HL-60 (cell line): Measurements from ENCODE around the gene PRPF39.

Experiments used
- DNase-seq, 2 experiments: peaks; one replicate each; pipeline ENCODE4 v3.0.0-alpha.2; 2010 to 2020; ENCODE audit warnings: low read depth in 1 of 2, low spot score in 1 of 2
- H3K27ac ChIP-seq: fragments of 250-450 bp; sonication (Bioruptor Pico); replicated peaks from 2 replicates; pipeline ENCODE4 v1.5.1; 2020; ENCODE audit warnings: mild to moderate bottlenecking, moderate library complexity
- H3K27me3 ChIP-seq: fragments of 250-450 bp; sonication (Bioruptor Pico); 2 replicates; pipeline ENCODE4 v1.5.1; 2021; ENCODE audit warnings: mild to moderate bottlenecking, moderate library complexity; ENCODE audit not compliant: insufficient read depth, poor library complexity, severe bottlenecking
- H3K4me3 ChIP-seq: replicated peaks from 2 replicates; pipeline ENCODE4 v1.5.1; 2011; ENCODE audit warnings: mild to moderate bottlenecking, control low read depth, low read length; ENCODE audit not compliant: insufficient read depth
- CTCF ChIP-seq: IDR thresholded peaks from one replicate; pipeline ENCODE4 v1.5.1; 2011; ENCODE audit warnings: low read length, control low read depth, inconsistent platforms; ENCODE audit not compliant: insufficient read depth
- GABPA ChIP-seq: IDR thresholded peaks from 2 replicates; pipeline ENCODE4 v1.6.1; 2012; ENCODE audit warnings: low read depth
- POLR2AphosphoS5 ChIP-seq: IDR thresholded peaks from 2 replicates; pipeline ENCODE4 v1.6.1; 2012; ENCODE audit warnings: low read depth
- REST ChIP-seq: IDR thresholded peaks from 2 replicates; pipeline ENCODE4 v1.6.1; 2012; ENCODE audit warnings: low read depth; ENCODE audit not compliant: insufficient replicate concordance
- SPI1 ChIP-seq: IDR thresholded peaks from 2 replicates; pipeline ENCODE4 v1.6.1; 2012; ENCODE audit warnings: low read depth, mild to moderate bottlenecking, borderline replicate concordance

The PRPF39 gene

GRCh38 chr14:45145214-45145613 is 61.3 kb downstream of the PRPF39 start:
- TF ChIP-seq GABPA (no peak), REST (no peak), POLR2AphosphoS5 (no peak), CTCF (no peak), SPI1 (no peak)
- Histone ChIP-seq H3K27me3 (no peaks in the 10 kb centered on the region), H3K27ac (no peak overlapping the region), H3K4me3 (no peak overlapping the region)
- no peak for DNase-seq

- H3K4me3 ChIP-seq = no peak overlapping the region
- DNase-seq = no peak
- TF ChIP-seq CTCF = no peak
- no peak for TF ChIP-seq REST
- no peak for TF ChIP-seq GABPA
- TF ChIP-seq SPI1 = no peak
- TF ChIP-seq POLR2AphosphoS5 = no peak
- H3K27me3 ChIP-seq = no peaks in the 10 kb centered on the region
- no peak overlapping the region for H3K27ac ChIP-seq
Observed at GRCh38 chr14:45149602-45150001, 65.7 kb downstream of the PRPF39 start.

- Histone ChIP-seq H3K4me3 (no peak overlapping the region), H3K27ac (no peak overlapping the region), H3K27me3 (no peaks in the 10 kb centered on the region)
- no peak for DNase-seq
- TF ChIP-seq GABPA (no peak), SPI1 (no peak), REST (no peak), CTCF (no peak), POLR2AphosphoS5 (no peak)
Observed at GRCh38 chr14:45150386-45150890, 66.5 kb downstream of the PRPF39 start.
